IMR-90 (cell line): ENCODE results near the gene NLRC3. TPM values are rescaled to one million over a fixed set of nuclear protein-coding genes. Genes with fewer than 3 reads are reported as not detected.

Experiments
- ATAC-seq: fragments of 200-7000 bp; cut with Tn5 transposase; 2 replicates; pipeline ENCODE4 v1.9.1; 2020; ENCODE audit warnings: low read depth, mild to moderate bottlenecking, moderate library complexity
- BruUV-seq: library from RNA; stranded (reverse); fragments of 400-500 nt; replicated peaks from 2 replicates; lab custom pipeline; 2021; lab: Mats Ljungman, UMichigan
- CTCF ChIA-PET: fragments of 300-600 bp; formaldehyde crosslinking; extraction: SDS; loops from one replicate; lab custom pipeline; 2021; ENCODE audit warnings: antibody characterized with exemption; lab: Yijun Ruan, JAX
- POLR2A ChIA-PET: fragments of 300-600 bp; sonication (Branson Sonifier 250); formaldehyde crosslinking; loops from one replicate; lab custom pipeline; 2022; ENCODE audit warnings: antibody characterized with exemption; ENCODE audit not compliant: unreplicated experiment; lab: Charles Lee
- DNase-seq: peaks from one replicate; pipeline ENCODE4 v3.0.0; 2013
- H2AFZ ChIP-seq: replicated peaks from 2 replicates; pipeline ENCODE3; 2013; ENCODE audit warnings: low read length, mild to moderate bottlenecking; ENCODE audit not compliant: poor library complexity
- H2AK5ac ChIP-seq: 2 replicates; pipeline ENCODE4 v1.6.1; 2013; ENCODE audit warnings: low read depth, low read length, inconsistent platforms
- H2AK9ac ChIP-seq: replicated peaks from 2 replicates; pipeline ENCODE3; 2013; ENCODE audit warnings: mild to moderate bottlenecking, low read depth, low read length, moderate library complexity; ENCODE audit not compliant: poor library complexity
- H2BK120ac ChIP-seq: 2 replicates; pipeline ENCODE4 v1.6.1; 2013; ENCODE audit warnings: low read depth, low read length, inconsistent platforms
- H2BK15ac ChIP-seq: 3 replicates; pipeline ENCODE4 v1.6.1; 2013; ENCODE audit warnings: low read depth, low read length, inconsistent platforms
- H2BK20ac ChIP-seq: 2 replicates; pipeline ENCODE4 v1.6.1; 2013; ENCODE audit warnings: low read depth, mild to moderate bottlenecking, inconsistent platforms, low read length, moderate library complexity
- H2BK5ac ChIP-seq: 2 replicates; pipeline ENCODE4 v1.6.1; 2013; ENCODE audit warnings: mild to moderate bottlenecking, low read depth, low read length, inconsistent platforms; ENCODE audit not compliant: poor library complexity, severe bottlenecking
- H3K14ac ChIP-seq: replicated peaks from 2 replicates; pipeline ENCODE4 v1.6.1; 2013; ENCODE audit warnings: low read depth, low read length, inconsistent platforms
- H3K18ac ChIP-seq: 2 replicates; pipeline ENCODE4 v1.6.1; 2013; ENCODE audit warnings: low read depth, low read length, control low read depth
- H3K23ac ChIP-seq: 2 replicates; pipeline ENCODE4 v1.6.1; 2013; ENCODE audit warnings: low read depth, low read length, inconsistent platforms
- H3K27ac ChIP-seq: 2 replicates; pipeline ENCODE4 v1.5.1; 2013; ENCODE audit warnings: mild to moderate bottlenecking, control low read depth, low read length; ENCODE audit not compliant: insufficient read depth
- H3K27me3 ChIP-seq: 2 replicates; pipeline ENCODE4 v1.6.1; 2013; ENCODE audit warnings: low read length; ENCODE audit not compliant: control insufficient read depth, insufficient read depth
- H3K36me3 ChIP-seq: 2 replicates; pipeline ENCODE4 v1.6.1; 2013; ENCODE audit warnings: low read length, mixed read lengths; ENCODE audit not compliant: control insufficient read depth, insufficient read depth
- H3K4ac ChIP-seq: 2 replicates; pipeline ENCODE4 v1.6.1; 2013; ENCODE audit warnings: low read depth, low read length, inconsistent platforms
- H3K4me1 ChIP-seq: 2 replicates; pipeline ENCODE4 v1.6.1; 2013; ENCODE audit warnings: low read length, mixed read lengths; ENCODE audit not compliant: control insufficient read depth, insufficient read depth
- H3K4me2 ChIP-seq: 2 replicates; pipeline ENCODE4 v1.6.1; 2013; ENCODE audit warnings: low read depth, mild to moderate bottlenecking, control low read depth, low read length, moderate library complexity
- H3K4me3 ChIP-seq: 2 replicates; pipeline ENCODE4 v1.5.1; 2013; ENCODE audit warnings: low read depth, mild to moderate bottlenecking, control low read depth, low read length, moderate library complexity; ENCODE audit not compliant: insufficient read depth
- H3K56ac ChIP-seq: 2 replicates; pipeline ENCODE4 v1.6.1; 2013; ENCODE audit warnings: low read length, inconsistent platforms; ENCODE audit not compliant: insufficient read depth; ENCODE audit errors: extremely low read depth
- H3K79me1 ChIP-seq, 2 experiments: 2 replicates each; pipeline ENCODE4 v1.6.1; 2013; ENCODE audit warnings: low read length in 2 of 2, inconsistent platforms in 1 of 2, low read depth in 1 of 2
- H3K9ac ChIP-seq: 2 replicates; pipeline ENCODE4 v1.6.1; 2013; ENCODE audit warnings: low read depth, low read length, control low read depth
- H3K9me1 ChIP-seq: 2 replicates; pipeline ENCODE4 v1.6.1; 2013; ENCODE audit warnings: low read length, inconsistent platforms; ENCODE audit not compliant: insufficient read depth
- H3K9me3 ChIP-seq: 2 replicates; pipeline ENCODE4 v1.6.1; 2013; ENCODE audit warnings: low read length; ENCODE audit not compliant: control insufficient read depth, insufficient read depth
- H4K20me1 ChIP-seq: 2 replicates; pipeline ENCODE4 v1.6.1; 2013; ENCODE audit warnings: low read length, inconsistent platforms; ENCODE audit not compliant: insufficient read depth
- H4K5ac ChIP-seq: 2 replicates; pipeline ENCODE4 v1.6.1; 2013; ENCODE audit warnings: mild to moderate bottlenecking, low read depth, low read length, control low read depth
- H4K8ac ChIP-seq, 2 experiments: 2 replicates each; pipeline ENCODE4 v1.6.1; 2013; ENCODE audit warnings: low read depth in 2 of 2, low read length in 2 of 2, control low read depth in 1 of 2, inconsistent platforms in 1 of 2
- H4K91ac ChIP-seq: 2 replicates; pipeline ENCODE4 v1.6.1; 2013; ENCODE audit warnings: low read depth, low read length, inconsistent platforms; ENCODE audit not compliant: insufficient read depth
- CHD1 ChIP-seq: IDR thresholded peaks from 2 replicates; pipeline ENCODE4 v1.6.1; 2012; ENCODE audit warnings: low read depth, low read length, improper control_type of control experiment
- ELK1 ChIP-seq: fragments of 150-350 bp; IDR thresholded peaks from 2 replicates; pipeline ENCODE4 v1.6.1; 2016; ENCODE audit warnings: low read depth, mild to moderate bottlenecking, low read length, moderate library complexity, borderline replicate concordance
- MAZ ChIP-seq: IDR thresholded peaks from 2 replicates; pipeline ENCODE4 v1.6.1; 2012; ENCODE audit warnings: low read depth, mild to moderate bottlenecking, low read length, improper control_type of control experiment, moderate library complexity, borderline replicate concordance
- NFE2L2 ChIP-seq: fragments of 150-350 bp; IDR thresholded peaks from 2 replicates; pipeline ENCODE4 v1.6.1; 2016; ENCODE audit warnings: low read depth, mild to moderate bottlenecking, low read length
- RCOR1 ChIP-seq: IDR thresholded peaks from 2 replicates; pipeline ENCODE4 v1.6.1; 2012; ENCODE audit warnings: mild to moderate bottlenecking, low read length, improper control_type of control experiment; ENCODE audit not compliant: insufficient replicate concordance
- WGBS, 2 experiments: methylation state at CpG; one replicate each; pipeline versions ENCODE4 v1.1.5 to v1.1.7; 2013; ENCODE audit warnings: missing lambda C conversion rate in 2 of 2; ENCODE audit not compliant: insufficient read length in 1 of 2; ENCODE audit errors: extremely low coverage in 2 of 2; 5-methylcytosine and 5-hydroxymethylcytosine counted together
- dilution Hi-C: fragments of 300-500 bp; cut with HindIII; formaldehyde crosslinking; loops from one replicate; pipeline ENCODE4 v1.14.3; 2018; ENCODE audit warnings: low sequenced_read_pairs; ENCODE audit not compliant: unreplicated experiment
- in situ Hi-C: fragments of 300-500 bp; cut with MboI; formaldehyde crosslinking; loops from 3 replicates; pipeline ENCODE4 v1.14.3; 2019; ENCODE audit warnings: low sequenced_read_pairs, inconsistent platforms, mixed read lengths
- intact Hi-C: fragments of 100-400 bp; cut with micrococcal nuclease; formaldehyde crosslinking; loops from 2 replicates; pipeline ENCODE4 v1.10.0; 2022
- polyA plus RNA-seq, 3 experiments: library from polyadenylated mRNA; depleted of rRNA; stranded (reverse); fragments of >200 nt; gene quantifications; 2 replicates each; pipeline ENCODE4 v1.2.3, GENCODE V29; 2012; ENCODE audit warnings: low replicate concordance in 1 of 3
- total RNA-seq: library from RNA; depleted of rRNA; stranded (reverse); fragments of >200 nt; gene quantifications from 2 replicates; pipeline ENCODE4 v1.2.3, GENCODE V29; 2012

Gene NLRC3
- total and polyA plus RNA-seq, 2 of the 4 experiments (the other 2 are of a cell fraction), result not detected

GRCh38 chr16:3550851-3551847 is 26.1 kb downstream of the NLRC3 start:
- 42 to 94% methylated on average over 2 to 6 of the region's 6 CpGs for WGBS, 2 experiments
- no peak overlapping the region for H4K91ac ChIP-seq
- H3K79me1 ChIP-seq, result no peaks in the 10 kb centered on the region
- no peaks in the 10 kb centered on the region for H3K9me1 ChIP-seq
- dilution Hi-C loops, result no loop called here
- in situ Hi-C loops, result no loop called here
- no peak overlapping the region for H3K23ac ChIP-seq
- no peak overlapping the region for H2BK20ac ChIP-seq
- no peak overlapping the region for H3K4me3 ChIP-seq
- no peak overlapping the region for H3K14ac ChIP-seq
- peaks cover 5% of the 10 kb centered on the region for H3K27me3 ChIP-seq
- no peak overlapping the region for H2AK5ac ChIP-seq
- H3K4me2 ChIP-seq, result no peak overlapping the region
- ChIA-PET CTCF (no interaction called here), POLR2A (no interaction called here)
- H2AFZ ChIP-seq, result no peak overlapping the region
- H4K20me1 ChIP-seq, result no peaks in the 10 kb centered on the region; the same call in 1 of the 2 replicates
- peak overlapping the region; percentile 41 for H2BK5ac ChIP-seq
- H3K18ac ChIP-seq, result no peak overlapping the region
- no TSS peak for BruUV-seq
- H4K5ac ChIP-seq, result no peak overlapping the region
- no peak overlapping the region for H3K27ac ChIP-seq
- H2BK120ac ChIP-seq, result no peak overlapping the region
- H2AK9ac ChIP-seq, result no peak overlapping the region
- no peak overlapping the region for H4K8ac ChIP-seq
- no peak for DNase-seq
- H3K4ac ChIP-seq, result no peak overlapping the region
- intact Hi-C loops, result no loop called here
- H2BK15ac ChIP-seq, result no peak overlapping the region
- TF ChIP-seq RCOR1 (no peak), NFE2L2 (no peak), MAZ (no peak), CHD1 (no peak), ELK1 (no peak)
- H3K9ac ChIP-seq, result no peak overlapping the region
- H3K9me3 ChIP-seq, result no peaks in the 10 kb centered on the region
- H3K36me3 ChIP-seq, result no peaks in the 10 kb centered on the region
- H3K4me1 ChIP-seq, result peaks cover 6% of the 10 kb centered on the region; the same call in 1 of the 2 replicates
- ATAC-seq, result no peak
- no peak overlapping the region for H3K56ac ChIP-seq
